ENCODE measurements around the gene TAS1R3. TPM values are rescaled to one million over a fixed set of nuclear protein-coding genes. Genes with fewer than 3 reads are reported as not detected.

Gene TAS1R3
- total RNA-seq, 1 experiment from 2014 or later = 0.28 TPM

DNA sequence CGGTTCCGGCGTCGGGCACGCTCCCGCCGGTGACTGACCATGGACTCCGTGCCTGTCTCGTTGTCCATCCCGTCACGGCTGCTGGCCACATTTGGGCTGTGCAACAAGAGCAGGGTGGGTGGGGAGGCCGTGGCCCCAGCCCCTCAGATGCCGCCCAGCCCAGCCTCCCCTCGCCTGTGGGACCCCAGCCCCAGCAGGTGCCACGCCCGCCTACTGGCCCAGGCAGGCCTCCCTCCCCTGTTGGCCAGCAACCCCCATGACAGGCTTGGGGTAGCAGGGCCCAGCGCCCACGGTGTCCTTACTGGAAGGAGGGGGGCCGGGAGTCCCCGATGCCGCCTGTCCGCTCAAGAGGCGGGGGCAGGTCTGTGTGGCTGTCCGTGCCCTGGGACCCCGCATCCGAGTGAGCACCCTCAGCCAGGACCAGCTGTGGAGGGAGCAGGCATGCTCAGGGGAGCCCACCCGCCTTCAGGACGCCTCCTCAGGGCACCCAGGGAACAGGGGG lies 11.0 kb downstream of the TAS1R3 start:
- Mint-ChIP-seq H3K9me3 (peaks cover 0 to 8% of the 10 kb centered on the region in 2 experiments; a peak in 3 of 5 replicates), H3K4me1 (peaks cover 0 to 5% of the 10 kb centered on the region in 2 experiments; a peak in 3 of 4 replicates), H3K4me3 (no peak overlapping the region), H3K27ac (no peak overlapping the region), H3K27me3 (ENCODE audit: low read depth) (no peaks in the 10 kb centered on the region), H3K36me3 (ENCODE audit: insufficient read depth in 1 of 3, low read depth in 3 of 3) (peaks cover 21 to 36% (median 31%) of the 10 kb centered on the region in 3 experiments)
- H3K23me2 ChIP-seq (ENCODE audit: insufficient read length, low read depth, low read length, poor library complexity, severe bottlenecking) = no peaks in the 10 kb centered on the region
- TF ChIP-seq, protein P1, sequence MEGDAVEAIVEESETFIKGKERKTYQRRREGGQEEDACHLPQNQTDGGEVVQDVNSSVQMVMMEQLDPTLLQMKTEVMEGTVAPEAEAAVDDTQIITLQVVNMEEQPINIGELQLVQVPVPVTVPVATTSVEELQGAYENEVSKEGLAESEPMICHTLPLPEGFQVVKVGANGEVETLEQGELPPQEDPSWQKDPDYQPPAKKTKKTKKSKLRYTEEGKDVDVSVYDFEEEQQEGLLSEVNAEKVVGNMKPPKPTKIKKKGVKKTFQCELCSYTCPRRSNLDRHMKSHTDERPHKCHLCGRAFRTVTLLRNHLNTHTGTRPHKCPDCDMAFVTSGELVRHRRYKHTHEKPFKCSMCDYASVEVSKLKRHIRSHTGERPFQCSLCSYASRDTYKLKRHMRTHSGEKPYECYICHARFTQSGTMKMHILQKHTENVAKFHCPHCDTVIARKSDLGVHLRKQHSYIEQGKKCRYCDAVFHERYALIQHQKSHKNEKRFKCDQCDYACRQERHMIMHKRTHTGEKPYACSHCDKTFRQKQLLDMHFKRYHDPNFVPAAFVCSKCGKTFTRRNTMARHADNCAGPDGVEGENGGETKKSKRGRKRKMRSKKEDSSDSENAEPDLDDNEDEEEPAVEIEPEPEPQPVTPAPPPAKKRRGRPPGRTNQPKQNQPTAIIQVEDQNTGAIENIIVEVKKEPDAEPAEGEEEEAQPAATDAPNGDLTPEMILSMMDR (conservative IDR thresholded peaks at IDR 0.05) = no peak
- no peak overlapping the region for H3K14ac ChIP-seq (ENCODE audit: insufficient read depth, low read length)
- H3K4me2 ChIP-seq (ENCODE audit: insufficient read depth, insufficient read length, low read length) = no peak overlapping the region
- no peak overlapping the region for H4K91ac ChIP-seq (ENCODE audit: insufficient read length, low read depth, low read length)
- no peak overlapping the region for H2BK120ac ChIP-seq (ENCODE audit: low read depth, low read length, poor library complexity, severe bottlenecking)
- H3K18ac ChIP-seq (ENCODE audit: insufficient read length, low read depth, low read length) = no peak overlapping the region
- no peak overlapping the region for H2BK15ac ChIP-seq (ENCODE audit: low read depth, low read length)
- no peak overlapping the region for H3K4ac ChIP-seq (ENCODE audit: low read depth, low read length)
- H2AK5ac ChIP-seq (ENCODE audit: insufficient read length, low read length) = no peak overlapping the region
- no peak overlapping the region for H3T11ph ChIP-seq (ENCODE audit: low read length)
- H2AFZ ChIP-seq (ENCODE audit: low read length) = no peak overlapping the region
- no peak overlapping the region for H2BK5ac ChIP-seq (ENCODE audit: insufficient read length, low read length)
- no peak for DNase-seq
- no peaks in the 10 kb centered on the region for H3K27me3 ChIP-seq (ENCODE audit: insufficient read depth, low read length)
- H3K4me1 ChIP-seq (ENCODE audit: insufficient read depth, low read length) = no peaks in the 10 kb centered on the region
- no peak overlapping the region for H3K23ac ChIP-seq (ENCODE audit: insufficient read length, low read depth, low read length)
- H4K20me1 ChIP-seq (ENCODE audit: control insufficient read depth, insufficient read depth, insufficient read length) = no peaks in the 10 kb centered on the region
- peaks cover 4% of the 10 kb centered on the region for H3K79me1 ChIP-seq (ENCODE audit: insufficient read depth, low read depth, low read length, poor library complexity, severe bottlenecking)
- H2BK20ac ChIP-seq (ENCODE audit: low read depth, low read length, poor library complexity, severe bottlenecking) = no peak overlapping the region
- no peak overlapping the region for H3K9ac ChIP-seq (ENCODE audit: extremely low read depth, insufficient read length, low read length)
- no peak overlapping the region for H2BK12ac ChIP-seq (ENCODE audit: insufficient read length, low read depth, low read length)
- no peak overlapping the region for H4K5ac ChIP-seq (ENCODE audit: insufficient read length, low read depth, low read length)
- H3K27ac ChIP-seq (ENCODE audit: insufficient read length, low read depth, low read length) = no peak overlapping the region
- WGBS (ENCODE audit: extremely low coverage, insufficient read length, low lambda C conversion rate) = no CpG with 5 or more reads among the region's 28 CpGs
- H3K9me3 ChIP-seq (ENCODE audit: control insufficient read depth, low read depth, low read length) = no peaks in the 10 kb centered on the region
- H3K79me2 ChIP-seq (ENCODE audit: insufficient read depth, low read length) = no peaks in the 10 kb centered on the region; the same call in 1 of the 2 replicates
- H4K8ac ChIP-seq (replicated peaks; ENCODE audit: insufficient read length, low read depth, low read length) = no peak overlapping the region
- no peak overlapping the region for H3K56ac ChIP-seq (ENCODE audit: insufficient read length, low read depth, low read length)
